GM12878 (cell line): Measurements from ENCODE around the gene KCNAB2. TPM values are rescaled to one million over a fixed set of nuclear protein-coding genes. Genes with fewer than 3 reads are reported as not detected.

ENCODE experiments used
- ATAC-seq: fragments of 200-7000 bp; cut with Tn5 transposase; 3 replicates; pipeline ENCODE4 v1.9.1; 2020; ENCODE audit warnings: mild to moderate bottlenecking, moderate library complexity
- BruUV-seq: library from RNA; stranded (reverse); fragments of 400-500 nt; replicated peaks from 2 replicates; lab custom pipeline; 2021; lab: Mats Ljungman, UMichigan
- CTCF ChIA-PET: fragments of 300-600 bp; sonication (Branson Sonifier 250); formaldehyde crosslinking; extraction: SDS; loops from one replicate; lab custom pipeline; 2021; ENCODE audit warnings: inconsistent platforms; lab: Yijun Ruan, JAX
- POLR2A ChIA-PET: fragments of 350-600 bp; formaldehyde crosslinking; extraction: SDS; loops from one replicate; lab custom pipeline; 2021; ENCODE audit warnings: inconsistent platforms; lab: Charles Lee
- RAD21 ChIA-PET: fragments of 300-600 bp; sonication (Branson Sonifier 250); formaldehyde crosslinking; loops from one replicate; lab custom pipeline; 2023; ENCODE audit warnings: antibody characterized with exemption; ENCODE audit not compliant: unreplicated experiment; lab: Charles Lee
- SMC1A ChIA-PET: fragments of 300-600 bp; sonication (Branson Sonifier 250); formaldehyde crosslinking; loops from one replicate; lab custom pipeline; 2023; ENCODE audit not compliant: unreplicated experiment, uncharacterized antibody; lab: Charles Lee
- DNase-seq: peaks from one replicate; pipeline ENCODE4 v3.0.0-alpha.2; 2011; ENCODE audit warnings: low read depth, low spot score
- FAIRE-seq: peaks from 3 replicates; lab custom pipeline; 2011; peaks lifted over from hg19 to GRCh38; lab: Jason Lieb, UNC
- H2AFZ ChIP-seq: 2 replicates; pipeline ENCODE4 v1.6.0; 2011; ENCODE audit warnings: low read depth, low read length, control low read depth; ENCODE audit not compliant: control insufficient read depth
- H3K27ac ChIP-seq: 2 replicates; pipeline ENCODE4 v1.5.1; 2011; ENCODE audit warnings: control low read depth; ENCODE audit not compliant: control insufficient read depth, insufficient read depth
- H3K27me3 ChIP-seq, 2 experiments: replicated peaks in 1 of 2; 2 replicates each; pipeline versions ENCODE4 v1.6.0 to v1.6.1; 2011; ENCODE audit warnings: low read length in 1 of 2; ENCODE audit not compliant: control insufficient read depth in 2 of 2, insufficient read depth in 2 of 2
- H3K36me3 ChIP-seq, 2 experiments: 2 replicates each; pipeline ENCODE4 v1.5.1; 2011; ENCODE audit warnings: low read length in 1 of 2; ENCODE audit not compliant: control insufficient read depth in 2 of 2, insufficient read depth in 2 of 2
- H3K4me1 ChIP-seq: 2 replicates; pipeline ENCODE4 v1.6.1; 2011; ENCODE audit warnings: mild to moderate bottlenecking, low read length, moderate library complexity, mixed read lengths; ENCODE audit not compliant: control insufficient read depth, insufficient read depth
- H3K4me2 ChIP-seq: 2 replicates; pipeline ENCODE4 v1.6.0; 2011; ENCODE audit warnings: control low read depth; ENCODE audit not compliant: control insufficient read depth, insufficient read depth
- H3K4me3 ChIP-seq: fragments of 200-600 bp; sonication (generic); 2 replicates; pipeline ENCODE4 v1.5.1; 2016
- H3K79me2 ChIP-seq: 2 replicates; pipeline ENCODE4 v1.6.0; 2011; ENCODE audit warnings: low read length; ENCODE audit not compliant: control insufficient read depth, insufficient read depth
- H3K9ac ChIP-seq: 2 replicates; pipeline ENCODE4 v1.8.0; 2011; ENCODE audit warnings: low read length, control low read depth, mixed read lengths; ENCODE audit not compliant: control insufficient read depth, insufficient read depth
- H3K9me3 ChIP-seq: replicated peaks from 3 replicates; pipeline ENCODE4 v1.5.1; 2011; ENCODE audit warnings: mild to moderate bottlenecking, low read length; ENCODE audit not compliant: control insufficient read depth, insufficient read depth
- H4K20me1 ChIP-seq: 2 replicates; pipeline ENCODE4 v1.6.0; 2011; ENCODE audit not compliant: control insufficient read depth, insufficient read depth
- BRCA1 ChIP-seq: IDR thresholded peaks from 2 replicates; pipeline ENCODE4 v1.6.1; 2011; ENCODE audit warnings: low read depth, low read length, improper control_type of control experiment
- CHD1 ChIP-seq: IDR thresholded peaks from 2 replicates; pipeline ENCODE4 v1.6.1; 2012; ENCODE audit warnings: low read depth, low read length, improper control_type of control experiment
- CREM ChIP-seq: IDR thresholded peaks from 2 replicates; pipeline ENCODE4 v1.6.1; 2014; ENCODE audit warnings: antibody characterized with exemption, low read depth
- EED ChIP-seq: sonication (generic); IDR thresholded peaks from 2 replicates; pipeline ENCODE4 v1.6.1; 2016; ENCODE audit warnings: antibody characterized with exemption, low read depth
- EZH2 ChIP-seq: IDR thresholded peaks from 2 replicates; pipeline ENCODE4 v1.6.1; 2012; ENCODE audit warnings: low read depth, mild to moderate bottlenecking, control low read depth, inconsistent platforms, low read length, borderline replicate concordance; ENCODE audit not compliant: control insufficient read depth
- HDAC6 ChIP-seq: fragments of 200-600 bp; sonication (generic); IDR thresholded peaks from one replicate; pipeline ENCODE4 v1.8.0; 2017; ENCODE audit warnings: antibody characterized with exemption; ENCODE audit not compliant: unreplicated experiment
- JUND ChIP-seq: IDR thresholded peaks from 2 replicates; pipeline ENCODE4 v1.6.1; 2012; ENCODE audit warnings: low read depth, mild to moderate bottlenecking, low read length, improper control_type of control experiment, moderate library complexity
- MYB ChIP-seq: fragments of 150-350 bp; IDR thresholded peaks from 2 replicates; pipeline ENCODE4 v1.6.1; 2014; ENCODE audit warnings: mild to moderate bottlenecking, low read depth, low read length, borderline replicate concordance
- NFIC ChIP-seq: IDR thresholded peaks from 2 replicates; pipeline ENCODE4 v1.6.1; 2012; ENCODE audit warnings: low read depth, mild to moderate bottlenecking, inconsistent platforms, low read length, moderate library complexity
- RELA ChIP-seq: fragments of 450-650 bp; IDR thresholded peaks from 2 replicates; pipeline ENCODE4 v1.8.0; 2014; ENCODE audit warnings: borderline replicate concordance; ENCODE audit not compliant: partially characterized antibody
- RUNX3 ChIP-seq: IDR thresholded peaks from 2 replicates; pipeline ENCODE4 v1.6.1; 2012; ENCODE audit warnings: low read length, inconsistent platforms
- SP1 ChIP-seq: IDR thresholded peaks from one replicate; pipeline ENCODE4 v1.6.1; 2011; ENCODE audit warnings: low read depth, low read length
- TCF7 ChIP-seq: IDR thresholded peaks from 2 replicates; pipeline ENCODE4 v1.6.1; 2014; ENCODE audit warnings: antibody characterized with exemption, borderline replicate concordance
- YBX1 ChIP-seq: fragments of 450-650 bp; IDR thresholded peaks from 2 replicates; pipeline ENCODE4 v1.6.1; 2016; ENCODE audit warnings: antibody characterized with exemption
- ZNF384 ChIP-seq: IDR thresholded peaks from 2 replicates; pipeline ENCODE4 v1.6.1; 2012; ENCODE audit warnings: low read depth, mild to moderate bottlenecking, low read length, improper control_type of control experiment, borderline replicate concordance
- ZZZ3 ChIP-seq: IDR thresholded peaks from 2 replicates; pipeline ENCODE4 v1.6.1; 2011; ENCODE audit warnings: low read depth; ENCODE audit not compliant: control insufficient read depth, insufficient read length
- WGBS: methylation state at CpG from one replicate; pipeline ENCODE4 v1.1.6; 2016; ENCODE audit warnings: low lambda C conversion rate; ENCODE audit not compliant: insufficient replicate concordance, insufficient coverage; ENCODE audit errors: missing lambda C conversion rate; 5-methylcytosine and 5-hydroxymethylcytosine counted together
- in situ Hi-C: fragments of 300-500 bp; cut with MboI; formaldehyde crosslinking; loops from 9 replicates; pipeline ENCODE4 v1.14.3; 2018; ENCODE audit warnings: mixed read lengths
- intact Hi-C: fragments of 100-400 bp; cut with micrococcal nuclease; formaldehyde crosslinking; loops from one replicate; pipeline ENCODE4 v1.14.2; 2022; ENCODE audit not compliant: unreplicated experiment
- polyA plus RNA-seq, 11 experiments: library from polyadenylated mRNA; depleted of rRNA in 4 of 11; unstranded in 6 of 11; stranded (reverse) in 5 of 11; fragments of >200 nt; fragmentation: Nextera tagmentation in 4 of 11; fragmentation: Illumina TruSeq in 1 of 11; extraction: Ambion mirVana in 4 of 11; extraction: Trizol in 1 of 11; gene quantifications; 1 replicate in 1 of 11; 2 replicates in 10 of 11; pipeline versions ENCODE4 v1.2.1 to v1.2.3, GENCODE V29; 2011 to 2016; ENCODE audit warnings: inconsistent platforms in 2 of 11, missing spikeins in 2 of 11, low read depth in 1 of 11
- total RNA-seq, 4 experiments: library from RNA; depleted of rRNA in 3 of 4; stranded (reverse); fragments of >200 nt in 3 of 4; fragmentation: Illumina TruSeq in 1 of 4; extraction: Trizol in 1 of 4; gene quantifications; 2 replicates each; pipeline versions ENCODE4 v1.2.1 to v1.2.3, GENCODE V29; 2013 to 2021
- TF ChIP-seq, protein P1 (sequence below): fragments of 450-650 bp; IDR thresholded peaks from 2 replicates; pipeline ENCODE4 v1.6.1; 2017; ENCODE audit warnings: mild to moderate bottlenecking
- TF ChIP-seq, protein P2 (sequence below): fragments of 450-650 bp; formaldehyde crosslinking; IDR thresholded peaks from 2 replicates; pipeline ENCODE4 v1.4.0; 2020; ENCODE audit warnings: mild to moderate bottlenecking, moderate library complexity

The KCNAB2 gene
- total and polyA plus RNA-seq, 10 of the 15 experiments (the other 5 are each of a cell fraction or from before 2014, with no cell fraction given) = 2.9 to 123 (median 62.4) TPM

DNA sequence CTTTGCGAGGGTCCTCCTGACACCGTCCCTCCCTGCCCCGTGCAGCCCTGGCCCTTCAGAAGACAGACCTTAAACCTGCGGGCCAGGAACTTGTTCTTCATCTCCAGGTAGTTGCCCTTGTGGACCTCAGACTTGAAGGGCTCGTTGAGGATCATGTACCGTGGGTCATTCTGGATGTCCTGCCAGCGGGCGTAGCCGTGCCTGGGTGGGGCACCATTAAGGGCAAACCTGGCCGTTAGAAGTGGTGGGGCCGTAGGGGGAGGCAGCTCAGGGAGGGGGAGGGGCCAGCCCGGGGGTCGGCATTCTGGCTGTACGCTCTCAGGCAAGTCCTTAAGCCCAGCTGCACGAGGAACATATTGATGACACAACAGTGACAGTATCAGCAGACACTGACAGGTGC, 64.6 kb downstream of the KCNAB2 start:
- Histone ChIP-seq H3K79me2 (no peaks in the 10 kb centered on the region), H3K4me2 (no peak overlapping the region), H3K27me3 (no peaks in the 10 kb centered on the region)
- intact Hi-C loops = no loop called here
- RAD21 ChIA-PET = no interaction called here
- no peak for TF ChIP-seq MYB
- TF ChIP-seq CHD1 = no peak
- TF ChIP-seq EED = no peak
- no peak for TF ChIP-seq CREM
- TF ChIP-seq RUNX3 = no peak
- TF ChIP-seq EZH2 = no peak
- TF ChIP-seq ZZZ3 = no peak
- no peak for TF ChIP-seq NFIC
- TF ChIP-seq TCF7 = no peak
- TF ChIP-seq, protein P1, sequence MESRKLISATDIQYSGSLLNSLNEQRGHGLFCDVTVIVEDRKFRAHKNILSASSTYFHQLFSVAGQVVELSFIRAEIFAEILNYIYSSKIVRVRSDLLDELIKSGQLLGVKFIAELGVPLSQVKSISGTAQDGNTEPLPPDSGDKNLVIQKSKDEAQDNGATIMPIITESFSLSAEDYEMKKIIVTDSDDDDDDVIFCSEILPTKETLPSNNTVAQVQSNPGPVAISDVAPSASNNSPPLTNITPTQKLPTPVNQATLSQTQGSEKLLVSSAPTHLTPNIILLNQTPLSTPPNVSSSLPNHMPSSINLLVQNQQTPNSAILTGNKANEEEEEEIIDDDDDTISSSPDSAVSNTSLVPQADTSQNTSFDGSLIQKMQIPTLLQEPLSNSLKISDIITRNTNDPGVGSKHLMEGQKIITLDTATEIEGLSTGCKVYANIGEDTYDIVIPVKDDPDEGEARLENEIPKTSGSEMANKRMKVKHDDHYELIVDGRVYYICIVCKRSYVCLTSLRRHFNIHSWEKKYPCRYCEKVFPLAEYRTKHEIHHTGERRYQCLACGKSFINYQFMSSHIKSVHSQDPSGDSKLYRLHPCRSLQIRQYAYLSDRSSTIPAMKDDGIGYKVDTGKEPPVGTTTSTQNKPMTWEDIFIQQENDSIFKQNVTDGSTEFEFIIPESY = no peak
- no peak for TF ChIP-seq SP1
- no peak for TF ChIP-seq ZNF384
- no peak for TF ChIP-seq BRCA1
- TF ChIP-seq YBX1 = no peak
- TF ChIP-seq, protein P2, sequence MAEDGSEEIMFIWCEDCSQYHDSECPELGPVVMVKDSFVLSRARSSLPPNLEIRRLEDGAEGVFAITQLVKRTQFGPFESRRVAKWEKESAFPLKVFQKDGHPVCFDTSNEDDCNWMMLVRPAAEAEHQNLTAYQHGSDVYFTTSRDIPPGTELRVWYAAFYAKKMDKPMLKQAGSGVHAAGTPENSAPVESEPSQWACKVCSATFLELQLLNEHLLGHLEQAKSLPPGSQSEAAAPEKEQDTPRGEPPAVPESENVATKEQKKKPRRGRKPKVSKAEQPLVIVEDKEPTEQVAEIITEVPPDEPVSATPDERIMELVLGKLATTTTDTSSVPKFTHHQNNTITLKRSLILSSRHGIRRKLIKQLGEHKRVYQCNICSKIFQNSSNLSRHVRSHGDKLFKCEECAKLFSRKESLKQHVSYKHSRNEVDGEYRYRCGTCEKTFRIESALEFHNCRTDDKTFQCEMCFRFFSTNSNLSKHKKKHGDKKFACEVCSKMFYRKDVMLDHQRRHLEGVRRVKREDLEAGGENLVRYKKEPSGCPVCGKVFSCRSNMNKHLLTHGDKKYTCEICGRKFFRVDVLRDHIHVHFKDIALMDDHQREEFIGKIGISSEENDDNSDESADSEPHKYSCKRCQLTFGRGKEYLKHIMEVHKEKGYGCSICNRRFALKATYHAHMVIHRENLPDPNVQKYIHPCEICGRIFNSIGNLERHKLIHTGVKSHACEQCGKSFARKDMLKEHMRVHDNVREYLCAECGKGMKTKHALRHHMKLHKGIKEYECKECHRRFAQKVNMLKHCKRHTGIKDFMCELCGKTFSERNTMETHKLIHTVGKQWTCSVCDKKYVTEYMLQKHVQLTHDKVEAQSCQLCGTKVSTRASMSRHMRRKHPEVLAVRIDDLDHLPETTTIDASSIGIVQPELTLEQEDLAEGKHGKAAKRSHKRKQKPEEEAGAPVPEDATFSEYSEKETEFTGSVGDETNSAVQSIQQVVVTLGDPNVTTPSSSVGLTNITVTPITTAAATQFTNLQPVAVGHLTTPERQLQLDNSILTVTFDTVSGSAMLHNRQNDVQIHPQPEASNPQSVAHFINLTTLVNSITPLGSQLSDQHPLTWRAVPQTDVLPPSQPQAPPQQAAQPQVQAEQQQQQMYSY = no peak
- TF ChIP-seq RELA = no peak
- TF ChIP-seq HDAC6 = no peak
- TF ChIP-seq JUND = no peak
- TF ChIP-seq, all 136 proteins: peak for 0
- WGBS = 61% methylated on average over 10 of the region's 15 CpGs
- H2AFZ ChIP-seq = no peak overlapping the region
- H3K4me3 ChIP-seq = no peak overlapping the region
- ChIA-PET CTCF (no interaction called here), POLR2A (no interaction called here), SMC1A (interaction anchor here (1.2 kb wide), 1 partner anchor 75 kb away, joined by 3 read pairs; no protein-coding TSS in a partner anchor)
- no peak overlapping the region for H3K9ac ChIP-seq
- in situ Hi-C loops = no loop called here
- BruUV-seq = no TSS peak
- H3K36me3 ChIP-seq = no peaks in the 10 kb centered on the region
- H4K20me1 ChIP-seq = no peaks in the 10 kb centered on the region
- DNase-seq (no peak), ATAC-seq (no peak), FAIRE-seq (no peak)
- no peaks in the 10 kb centered on the region for H3K4me1 ChIP-seq
- no peaks in the 10 kb centered on the region for H3K9me3 ChIP-seq
- no peak overlapping the region for H3K27ac ChIP-seq
